ENCODE results near the gene RPS6KA2. TPM values are rescaled to one million over a fixed set of nuclear protein-coding genes. Genes with fewer than 3 reads are reported as not detected.

Gene RPS6KA2
- total RNA-seq, 1 experiment from 2014 or later = 12.3 TPM

GRCh38 chr6:166613027-166613426 is 14.0 kb downstream of the RPS6KA2 start:
- no peak overlapping the region for H3K4me3 Mint-ChIP-seq
- no peak overlapping the region for H3K27ac ChIP-seq (ENCODE audit: insufficient read length, low read depth, low read length)

More at GRCh38 chr6:166613027-166613426, 14.0 kb downstream of the RPS6KA2 start:
- no peak overlapping the region for H2BK20ac ChIP-seq (ENCODE audit: low read depth, low read length, poor library complexity, severe bottlenecking)
- H3K79me1 ChIP-seq (ENCODE audit: insufficient read depth, low read depth, low read length, poor library complexity, severe bottlenecking) = peaks cover 2% of the 10 kb centered on the region
- Mint-ChIP-seq H3K27me3 (ENCODE audit: low read depth) (no peaks in the 10 kb centered on the region), H3K9me3 (no peaks in the 10 kb centered on the region), H3K27ac (no peak overlapping the region; a peak in 1 of 7 replicates), H3K36me3 (ENCODE audit: insufficient read depth in 1 of 3, low read depth in 3 of 3) (peaks cover 0 to 9% (median 4%) of the 10 kb centered on the region in 3 experiments; a peak in 5 of 7 replicates), H3K4me1 (peaks cover 31 to 32% of the 10 kb centered on the region in 2 experiments)
- no peak overlapping the region for H3T11ph ChIP-seq (ENCODE audit: low read length)
- H2BK15ac ChIP-seq (ENCODE audit: low read depth, low read length) = no peak overlapping the region
- no peak overlapping the region for H2BK120ac ChIP-seq (ENCODE audit: low read depth, low read length, poor library complexity, severe bottlenecking)
- no peak overlapping the region for H3K14ac ChIP-seq (ENCODE audit: insufficient read depth, low read length)
- no peak overlapping the region for H3K23ac ChIP-seq (ENCODE audit: insufficient read length, low read depth, low read length)
- DNase-seq = no peak
- WGBS (ENCODE audit: extremely low coverage, insufficient read length, low lambda C conversion rate) = no CpG with 5 or more reads among the region's 7 CpGs
- no peak overlapping the region for H2AFZ ChIP-seq (ENCODE audit: low read length)
- no peaks in the 10 kb centered on the region for H3K27me3 ChIP-seq (ENCODE audit: insufficient read depth, low read length)
- no peak overlapping the region for H2BK12ac ChIP-seq (ENCODE audit: insufficient read length, low read depth, low read length)
- no peak overlapping the region for H3K56ac ChIP-seq (ENCODE audit: insufficient read length, low read depth, low read length)
- no peak overlapping the region for H2BK5ac ChIP-seq (ENCODE audit: insufficient read length, low read length)
- no peak overlapping the region for H3K4me2 ChIP-seq (ENCODE audit: insufficient read depth, insufficient read length, low read length)
- H4K8ac ChIP-seq (replicated peaks; ENCODE audit: insufficient read length, low read depth, low read length) = no peak overlapping the region
- H3K18ac ChIP-seq (ENCODE audit: insufficient read length, low read depth, low read length) = no peak overlapping the region
- H3K4me1 ChIP-seq (ENCODE audit: insufficient read depth, low read length) = peaks cover 1% of the 10 kb centered on the region; the same call in 1 of the 2 replicates
- TF ChIP-seq, protein P1, sequence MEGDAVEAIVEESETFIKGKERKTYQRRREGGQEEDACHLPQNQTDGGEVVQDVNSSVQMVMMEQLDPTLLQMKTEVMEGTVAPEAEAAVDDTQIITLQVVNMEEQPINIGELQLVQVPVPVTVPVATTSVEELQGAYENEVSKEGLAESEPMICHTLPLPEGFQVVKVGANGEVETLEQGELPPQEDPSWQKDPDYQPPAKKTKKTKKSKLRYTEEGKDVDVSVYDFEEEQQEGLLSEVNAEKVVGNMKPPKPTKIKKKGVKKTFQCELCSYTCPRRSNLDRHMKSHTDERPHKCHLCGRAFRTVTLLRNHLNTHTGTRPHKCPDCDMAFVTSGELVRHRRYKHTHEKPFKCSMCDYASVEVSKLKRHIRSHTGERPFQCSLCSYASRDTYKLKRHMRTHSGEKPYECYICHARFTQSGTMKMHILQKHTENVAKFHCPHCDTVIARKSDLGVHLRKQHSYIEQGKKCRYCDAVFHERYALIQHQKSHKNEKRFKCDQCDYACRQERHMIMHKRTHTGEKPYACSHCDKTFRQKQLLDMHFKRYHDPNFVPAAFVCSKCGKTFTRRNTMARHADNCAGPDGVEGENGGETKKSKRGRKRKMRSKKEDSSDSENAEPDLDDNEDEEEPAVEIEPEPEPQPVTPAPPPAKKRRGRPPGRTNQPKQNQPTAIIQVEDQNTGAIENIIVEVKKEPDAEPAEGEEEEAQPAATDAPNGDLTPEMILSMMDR (conservative IDR thresholded peaks at IDR 0.05) = no peak
- H3K9me3 ChIP-seq (ENCODE audit: control insufficient read depth, low read depth, low read length) = no peaks in the 10 kb centered on the region
- H3K9ac ChIP-seq (ENCODE audit: extremely low read depth, insufficient read length, low read length) = no peak overlapping the region
- H2AK5ac ChIP-seq (ENCODE audit: insufficient read length, low read length) = no peak overlapping the region
- no peak overlapping the region for H4K91ac ChIP-seq (ENCODE audit: insufficient read length, low read depth, low read length)
- no peaks in the 10 kb centered on the region for H3K23me2 ChIP-seq (ENCODE audit: insufficient read length, low read depth, low read length, poor library complexity, severe bottlenecking)
- no peak overlapping the region for H4K5ac ChIP-seq (ENCODE audit: insufficient read length, low read depth, low read length)
- H3K4ac ChIP-seq (ENCODE audit: low read depth, low read length) = no peak overlapping the region
- no peaks in the 10 kb centered on the region for H4K20me1 ChIP-seq (ENCODE audit: control insufficient read depth, insufficient read depth, insufficient read length)
- H3K79me2 ChIP-seq (ENCODE audit: insufficient read depth, low read length) = peaks cover 3% of the 10 kb centered on the region; the same call in 1 of the 2 replicates
